Endometrial microvascular endothelial cells (primary cell): ENCODE data around the gene CDC42EP1. TPM values are rescaled to one million over a fixed set of nuclear protein-coding genes. Genes with fewer than 3 reads are reported as not detected.
"Not testable (repeated sequence)": the region's sequence is repeated elsewhere in the genome, so short reads cannot be mapped to it uniquely, and the experiment has no call there.

ENCODE experiments used
- in situ Hi-C: cut with HindIII; loops from 2 replicates; pipeline ENCODE4 v1.10.0; 2017; ENCODE audit warnings: low sequenced_read_pairs, low pct_unique_long_range_greater_than_20kb; ENCODE audit errors: inconsistent ontology term
- total RNA-seq: library from RNA; depleted of rRNA; stranded (reverse); fragments of >200 nt; gene quantifications from one replicate; pipeline ENCODE4 v1.2.3, GENCODE V29; 2015; ENCODE audit errors: inconsistent ontology term

CDC42EP1 gene
- total RNA-seq, 1 donor from 2014 or later = 72.2 TPM

DNA sequence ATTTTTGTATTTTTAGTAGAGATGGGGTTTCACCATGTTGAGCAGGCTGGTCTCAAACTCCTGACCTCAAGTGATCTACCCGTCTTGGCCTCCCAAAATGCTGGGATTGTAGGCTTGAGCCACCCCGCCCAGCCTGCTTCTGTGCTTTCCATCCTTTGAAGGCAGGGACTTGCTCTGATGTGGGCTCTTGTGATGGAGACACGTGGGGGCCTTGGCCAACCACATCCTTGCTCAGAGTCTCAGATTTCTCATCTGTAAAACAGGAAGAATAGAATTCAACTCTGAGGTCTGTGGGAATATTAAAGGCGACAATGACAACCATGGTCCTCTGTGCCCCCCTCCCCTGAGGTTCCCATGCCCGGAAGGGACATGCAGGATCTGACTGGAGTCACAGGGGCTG lies 44.6 kb downstream of the CDC42EP1 start:
- in situ Hi-C loops = no loop called here

DNA sequence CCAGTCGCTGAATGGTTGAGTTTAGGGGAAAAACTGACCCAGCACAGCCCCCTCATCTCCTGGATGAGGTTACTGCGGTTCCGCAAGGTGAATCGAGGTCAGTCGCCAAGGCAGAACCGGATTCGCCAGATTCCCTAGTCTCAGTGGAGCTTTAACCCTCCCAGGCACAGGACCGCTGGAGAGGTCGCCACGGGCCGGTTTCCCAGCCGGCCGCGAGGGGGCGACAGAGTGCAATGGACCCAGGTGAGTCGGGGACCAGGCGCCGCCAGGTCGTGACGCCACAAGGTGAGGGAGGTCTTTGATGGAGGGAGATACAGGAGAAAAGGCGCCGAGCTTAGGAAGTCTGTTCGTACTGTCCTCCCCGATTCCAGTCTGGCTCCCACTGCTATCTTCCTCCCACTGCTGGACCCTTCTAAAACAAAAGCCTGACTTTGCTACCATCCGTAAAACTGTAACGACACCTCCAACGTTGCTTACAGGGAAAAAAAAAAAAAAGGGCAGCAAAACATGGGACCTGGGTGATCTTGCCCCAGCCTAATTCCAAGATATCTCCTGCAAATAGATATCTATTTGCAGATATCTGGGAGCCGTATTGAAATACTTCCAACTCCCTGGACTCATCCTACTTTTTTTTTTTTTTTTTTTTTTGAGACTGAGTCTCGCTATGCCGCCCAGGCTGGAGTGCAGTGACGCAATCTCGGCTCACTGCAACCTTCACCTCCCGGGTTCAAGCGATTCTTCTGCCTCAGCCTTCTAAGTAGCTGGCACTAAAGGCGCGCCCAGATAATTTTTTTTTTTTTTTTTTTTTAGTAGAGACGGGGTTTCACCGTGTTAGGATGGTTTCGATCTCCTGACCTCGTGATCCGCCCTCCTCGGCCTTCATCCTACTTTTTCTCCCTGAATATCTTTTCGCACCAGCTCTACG lies 47.0 kb downstream of the CDC42EP1 start:
- in situ Hi-C loops = no loop called here

DNA sequence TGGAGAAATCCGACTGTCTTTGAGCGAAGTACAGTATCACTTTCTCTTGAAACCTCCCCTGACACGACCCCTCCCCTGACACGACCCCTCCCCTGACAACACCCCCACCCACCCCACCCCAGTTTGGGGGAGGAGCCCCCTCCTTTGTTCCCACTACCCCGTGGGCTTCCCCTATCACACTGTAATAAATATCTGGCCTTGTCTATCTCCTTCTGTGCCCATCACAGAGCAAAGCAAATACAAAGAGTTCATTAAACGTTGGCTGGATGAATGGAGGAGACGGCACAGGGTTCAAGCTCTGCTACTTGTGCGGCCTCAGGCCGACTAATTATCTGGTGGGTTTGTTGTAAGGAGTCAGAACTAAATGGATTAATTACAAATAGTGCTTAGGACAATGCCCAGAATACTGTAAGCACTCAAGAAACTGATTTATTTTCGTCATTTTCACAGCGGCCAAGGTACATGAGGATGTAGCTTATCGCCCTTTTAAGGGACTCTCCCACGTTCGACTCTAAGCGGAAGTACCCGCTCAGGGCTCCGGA lies 47.7 kb downstream of the CDC42EP1 start:
- in situ Hi-C loops = no loop called here

DNA sequence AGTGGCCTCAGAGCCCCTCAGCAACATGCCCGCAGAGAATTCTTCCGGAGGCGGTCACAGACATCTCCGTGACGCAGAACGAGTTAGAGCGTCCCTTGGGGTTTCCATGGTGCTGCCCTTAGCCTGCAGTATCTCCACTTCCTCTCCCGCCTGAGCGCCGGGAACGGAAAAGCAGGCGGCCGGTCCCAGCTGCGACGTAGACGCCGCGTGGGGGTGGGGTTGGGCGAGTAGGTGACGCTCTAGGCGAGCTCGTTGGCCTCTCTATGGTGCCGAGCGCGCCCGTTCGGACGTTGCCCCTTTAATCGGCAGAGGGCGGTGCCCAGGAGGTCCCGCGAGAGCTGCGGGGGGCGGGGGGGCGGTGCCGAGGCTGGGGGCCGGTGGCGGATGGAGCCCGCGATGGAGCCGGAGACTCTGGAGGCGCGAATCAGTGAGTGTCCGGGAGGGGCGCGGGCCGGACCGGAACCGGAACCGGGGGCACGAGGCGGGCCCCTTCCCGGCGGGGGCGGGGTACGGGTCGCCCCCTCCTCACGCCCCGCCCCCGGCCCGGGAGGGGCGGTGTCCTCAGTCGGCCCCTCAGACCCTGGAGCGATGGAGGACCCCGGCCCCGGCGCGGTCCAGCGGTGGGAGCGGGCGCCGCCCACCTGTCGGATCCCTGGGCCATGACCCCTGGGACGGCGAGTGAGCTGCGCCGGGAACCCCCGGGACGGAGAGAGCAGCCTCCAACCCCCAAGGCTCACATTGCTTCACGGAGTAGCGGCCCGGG lies 48.4 kb downstream of the CDC42EP1 start, which contains the start of gene GGA1:
Gene GGA1 (plus strand): TSS at position 358 of the 763 bp plus-strand sequence. CDS start 27 bp downstream, at position 385.
- in situ Hi-C loops = no loop called here

DNA sequence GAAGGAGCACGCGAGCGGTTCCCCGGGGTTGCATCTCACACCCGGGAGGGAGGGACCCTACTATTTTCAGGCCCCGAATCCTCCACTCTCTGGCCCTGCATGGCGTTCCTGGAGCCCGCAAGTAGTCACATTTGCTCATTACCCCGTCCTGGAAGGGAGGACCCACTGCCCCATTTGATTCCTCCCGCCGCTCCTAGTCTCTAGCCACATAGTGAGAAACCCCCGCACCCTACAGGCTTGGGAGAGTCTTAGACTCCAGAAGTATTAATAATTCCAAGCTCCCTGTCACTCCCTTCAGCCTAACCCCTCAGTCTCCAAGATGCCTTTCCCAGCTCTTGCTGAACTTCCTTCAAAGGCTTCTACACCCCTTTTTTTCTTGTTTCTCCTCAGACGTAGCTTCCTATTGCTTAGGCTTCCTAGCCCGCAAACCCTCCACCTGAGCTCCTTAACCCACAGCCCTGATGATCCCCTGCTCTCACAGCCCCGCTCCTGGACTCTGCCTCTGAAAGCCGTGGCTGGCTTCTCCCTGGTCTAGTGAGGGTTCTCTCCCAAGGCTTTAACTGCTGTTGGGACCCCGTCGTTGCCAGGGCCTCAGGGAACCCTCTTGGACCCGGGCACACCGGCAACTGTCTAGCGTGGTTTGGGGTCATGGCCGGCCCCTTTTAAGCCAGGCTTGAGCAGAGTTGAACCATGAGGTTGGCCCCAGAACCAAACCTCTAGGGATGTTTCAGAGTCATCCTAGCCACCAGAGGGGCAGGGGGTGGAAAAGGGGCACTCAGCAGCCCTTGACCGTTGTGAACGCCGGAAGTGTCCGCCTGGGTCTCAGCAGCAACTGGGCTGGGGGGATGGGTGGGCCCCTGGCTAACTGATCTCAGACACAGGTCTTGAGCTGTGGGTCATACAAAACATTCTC lies 49.2 kb downstream of the CDC42EP1 start:
- in situ Hi-C loops = no loop called here

DNA sequence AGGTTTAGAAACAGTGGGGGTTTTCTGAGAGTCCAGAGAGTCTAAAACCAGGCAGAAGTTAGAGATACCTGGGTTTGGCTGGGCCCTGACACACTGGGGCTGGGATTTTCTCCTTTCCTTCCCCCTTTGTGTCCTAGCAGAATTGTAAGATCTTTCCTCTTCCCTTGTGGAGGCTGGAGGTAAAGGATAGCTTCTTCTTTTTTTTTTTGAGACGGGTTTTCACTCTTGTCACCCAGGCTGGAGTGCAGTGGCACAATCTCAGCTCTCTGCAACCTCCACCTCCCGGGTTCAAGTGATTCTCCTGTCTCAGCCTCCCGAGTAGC lies 49.8 kb downstream of the CDC42EP1 start:
- in situ Hi-C loops = not testable (repeated sequence)

DNA sequence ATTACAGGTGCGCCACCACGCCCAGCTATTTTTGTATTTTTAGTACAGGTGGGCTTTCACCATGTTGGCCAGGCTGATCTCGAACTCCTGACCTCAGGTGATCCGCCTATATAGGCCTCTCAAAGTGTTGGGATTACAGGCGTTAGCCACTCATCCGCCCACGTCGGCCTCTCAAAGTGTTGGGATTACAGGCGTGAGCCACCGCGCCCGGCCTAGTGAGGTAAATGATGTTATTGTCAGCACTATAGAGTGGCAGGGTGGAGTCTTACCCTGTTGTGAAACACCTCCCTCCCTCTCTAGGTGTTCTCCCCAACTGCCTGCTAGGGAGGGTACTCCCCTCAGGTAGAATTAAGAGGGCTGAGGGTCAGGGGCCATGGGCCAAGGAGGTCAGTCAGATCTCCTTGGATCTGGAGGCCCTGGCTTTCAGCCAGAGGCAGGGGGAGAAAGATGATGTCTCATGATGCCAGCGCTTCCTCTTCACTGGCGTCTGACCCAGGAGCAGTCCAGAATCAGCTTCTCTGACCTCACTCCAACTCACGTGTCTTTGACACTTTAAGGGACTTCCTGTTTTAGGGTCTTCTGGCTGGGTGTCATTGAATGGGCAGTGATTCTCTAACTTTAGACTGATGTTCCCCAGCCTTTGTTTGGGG lies 50.3 kb downstream of the CDC42EP1 start:
- in situ Hi-C loops = no loop called here

DNA sequence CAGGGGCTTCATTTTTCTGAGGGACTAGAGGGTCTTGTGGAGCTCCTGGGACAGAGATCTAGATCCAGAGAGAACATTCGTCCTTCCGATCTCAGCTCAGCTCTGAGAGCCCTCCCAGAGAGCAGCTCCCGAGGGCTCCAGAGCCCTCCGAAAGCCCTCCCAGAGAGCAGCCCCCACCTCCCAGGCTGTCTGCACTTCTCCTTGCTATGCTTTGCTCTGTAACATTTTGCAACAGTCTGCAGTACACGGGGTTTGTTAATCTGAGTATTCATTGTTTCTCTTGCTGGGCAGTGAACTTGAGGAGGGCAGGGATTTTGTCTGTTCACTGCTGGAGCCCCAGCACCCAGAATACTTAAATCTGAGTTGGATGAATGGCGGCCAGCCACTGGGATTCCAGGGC lies 50.9 kb downstream of the CDC42EP1 start:
- in situ Hi-C loops = no loop called here

DNA sequence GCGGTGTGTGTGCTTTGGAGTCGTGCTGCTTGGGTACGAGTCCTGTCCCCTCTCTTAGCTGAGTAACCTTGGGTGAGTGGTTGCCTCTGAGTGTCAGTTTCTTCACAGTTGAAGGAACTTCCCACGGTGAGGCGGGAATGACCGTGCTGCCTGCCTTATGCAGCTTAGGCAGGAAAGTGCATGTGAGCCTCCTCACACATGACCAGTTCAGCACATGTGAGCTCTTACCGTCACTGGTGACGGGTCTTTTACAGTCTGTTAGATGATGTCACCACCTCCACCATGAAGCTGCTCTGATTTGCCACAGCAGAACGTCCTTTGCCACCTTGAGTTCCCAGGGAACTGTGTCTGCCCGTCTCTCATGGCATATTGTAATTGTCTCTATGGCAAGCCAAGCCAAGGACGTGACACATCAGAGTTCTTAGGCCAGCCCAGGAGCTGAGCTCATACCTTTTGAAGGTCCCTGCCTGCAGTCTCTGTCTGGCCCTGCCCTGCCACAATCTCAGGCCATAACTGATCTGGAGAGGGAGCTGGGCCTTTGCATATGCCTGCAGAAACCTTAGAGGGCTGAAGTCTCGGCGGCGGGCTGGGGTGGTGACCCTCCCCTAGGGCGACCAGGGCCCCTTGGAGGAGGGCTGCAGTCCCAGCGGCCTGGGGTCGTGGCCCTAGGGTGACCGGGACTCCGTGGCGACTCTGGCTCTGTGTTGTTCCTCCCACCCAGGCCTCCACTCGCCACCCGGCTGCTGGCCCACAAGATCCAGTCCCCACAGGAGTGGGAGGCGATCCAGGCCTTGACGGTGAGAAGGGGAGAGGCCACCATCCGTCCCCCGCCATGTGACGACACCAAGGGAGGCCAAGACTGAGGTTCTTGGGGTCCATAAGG lies 56.2 kb downstream of the CDC42EP1 start:
- in situ Hi-C loops = no loop called here

DNA sequence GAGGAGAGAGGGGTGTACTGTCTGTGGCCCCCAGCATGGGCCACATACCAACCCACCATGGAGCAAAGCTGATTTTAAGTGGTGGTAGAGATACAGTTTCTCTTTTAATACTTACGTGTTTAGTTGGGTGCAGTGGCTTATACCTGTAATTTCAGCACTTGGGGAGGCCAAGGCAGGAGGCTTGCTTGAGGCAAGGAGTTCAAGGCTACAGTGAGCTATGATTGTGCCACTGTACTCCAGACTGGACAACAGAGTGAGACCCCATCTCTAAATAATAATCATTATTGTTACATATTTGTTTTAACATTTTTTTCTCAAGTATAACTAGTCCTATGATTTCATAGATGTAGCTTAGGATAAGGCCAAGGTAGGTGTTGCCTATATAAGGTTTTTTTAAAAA lies 57.2 kb downstream of the CDC42EP1 start:
- in situ Hi-C loops = no loop called here

DNA sequence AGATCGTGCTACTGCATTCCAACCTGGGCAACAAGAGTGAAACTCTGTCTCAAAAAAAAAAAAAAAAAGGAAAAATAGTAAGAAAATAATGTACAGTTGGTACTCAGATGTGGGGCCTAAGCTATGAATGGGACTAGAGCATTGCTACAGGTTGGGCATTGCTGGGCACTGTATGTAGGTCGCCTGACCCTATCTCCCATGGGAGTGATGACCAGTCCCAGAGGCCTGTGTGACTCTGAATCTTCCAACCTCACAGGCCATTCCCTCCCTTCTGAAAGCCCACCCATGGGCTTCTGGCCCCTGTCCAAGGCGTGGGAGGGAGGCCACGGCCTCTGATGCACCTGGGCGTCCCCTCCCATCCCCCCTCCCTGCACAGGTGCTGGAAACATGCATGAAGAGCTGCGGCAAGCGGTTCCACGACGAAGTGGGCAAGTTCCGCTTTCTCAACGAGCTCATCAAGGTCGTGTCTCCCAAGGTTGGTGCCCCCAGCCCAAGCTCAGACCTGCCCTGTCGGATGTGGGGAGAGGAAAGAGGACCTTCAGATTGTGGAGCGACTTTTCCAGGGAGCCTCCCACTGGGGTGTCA lies 57.9 kb downstream of the CDC42EP1 start:
- in situ Hi-C loops = no loop called here

DNA sequence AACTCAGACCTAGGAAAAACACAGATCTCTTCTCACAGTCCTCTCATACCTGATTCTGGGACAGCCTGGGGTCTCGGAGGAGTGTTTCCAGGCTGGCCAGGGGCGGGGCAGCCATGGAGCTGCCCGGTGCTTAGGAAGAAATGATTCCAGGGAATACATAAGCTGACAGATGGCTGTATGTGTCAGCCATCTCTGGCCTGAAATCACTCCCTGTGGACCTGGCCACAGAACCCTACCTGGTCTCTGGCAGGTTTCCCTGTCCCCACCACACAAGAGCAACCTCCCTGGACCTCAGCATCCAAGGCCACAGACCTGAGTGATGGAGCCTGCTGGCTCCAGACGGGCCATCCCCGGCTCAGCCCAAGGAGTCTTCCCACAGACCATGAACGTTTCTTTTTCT lies 58.4 kb downstream of the CDC42EP1 start:
- in situ Hi-C loops = no loop called here

Other genes with a start within 250 kb of the CDC42EP1 start
- gene ELFN2, start 133.0 kb upstream of the CDC42EP1 start, total RNA-seq = 4.3 TPM
- 321 TPM for gene MFNG, start 74.1 kb upstream of the CDC42EP1 start, total RNA-seq
- 69.6 TPM for gene CARD10, start 41.1 kb upstream of the CDC42EP1 start, total RNA-seq
- gene LGALS2, start 19.6 kb downstream of the CDC42EP1 start, total RNA-seq = not detected
- 64.9 TPM for gene GGA1, start 48.4 kb downstream of the CDC42EP1 start, total RNA-seq
- 2.0 TPM for gene SH3BP1, start 79.2 kb downstream of the CDC42EP1 start, total RNA-seq
- 16.4 TPM for gene PDXP, start 98.2 kb downstream of the CDC42EP1 start, total RNA-seq
- 7,013 TPM for gene LGALS1, start 115.2 kb downstream of the CDC42EP1 start, total RNA-seq
- gene NOL12, start 125.9 kb downstream of the CDC42EP1 start, total RNA-seq = 56.5 TPM
- 135 TPM for gene TRIOBP, start 136.6 kb downstream of the CDC42EP1 start, total RNA-seq
- 32.1 TPM for gene GCAT, start 247.5 kb downstream of the CDC42EP1 start, total RNA-seq